Measurements from ENCODE around the gene GRIN3B. TPM values are rescaled to one million over a fixed set of nuclear protein-coding genes. Genes with fewer than 3 reads are reported as not detected.
A peak's percentile ranks its signal among the peaks of the same experiment; 100 is the strongest.

The GRIN3B gene
- total and polyA plus RNA-seq, 5 donors from 2014 or later: not detected

- H3K27ac ChIP-seq (ENCODE audit: insufficient read depth, low read length, poor library complexity, severe bottlenecking): no peak overlapping the region
- Mint-ChIP-seq H3K4me1 (peaks cover 5 to 34% (median 19%) of the 10 kb centered on the region in 4 donors), H3K27me3 (no peaks in the 10 kb centered on the region), H3K9me3 (peaks cover 0 to 3% (median 0%) of the 10 kb centered on the region in 7 donors), H3K27ac (peak overlapping the region in 2 of 3 donors; percentile 51 to 61), H3K4me3 (no peak overlapping the region), H3K36me3 (peaks cover 15% of the 10 kb centered on the region)
- no peaks in the 10 kb centered on the region for H3K9me3 ChIP-seq (ENCODE audit: control insufficient read depth in 2 of 2, low read length in 2 of 2)
- peaks cover 2% of the 10 kb centered on the region for H3K36me3 ChIP-seq (ENCODE audit: control insufficient read depth, insufficient read depth, low read length)
- no peak overlapping the region for H3K4me3 ChIP-seq (ENCODE audit: low read depth, low read length)
- H3K27me3 ChIP-seq (ENCODE audit: control insufficient read depth, insufficient read depth, low read length): no peaks in the 10 kb centered on the region
- no peak for ATAC-seq (ENCODE audit: low read depth in 2 of 2)
- DNase-seq: no peak
- peaks cover 12% of the 10 kb centered on the region for H3K4me1 ChIP-seq (ENCODE audit: control insufficient read depth, insufficient read depth, low read length, poor library complexity, severe bottlenecking)
These were observed 55.8 kb downstream of the GRIN3B start for GRCh38 chr19:1055886-1056620.

- H3K27me3 ChIP-seq (ENCODE audit: control insufficient read depth, insufficient read depth, low read length): no peaks in the 10 kb centered on the region
- Mint-ChIP-seq H3K9me3 (peaks cover 0 to 3% (median 0%) of the 10 kb centered on the region in 7 donors), H3K4me3 (peak overlapping the region in 2 of 4 donors; percentile 60 to 68), H3K36me3 (peaks cover 15% of the 10 kb centered on the region), H3K4me1 (peaks cover 5 to 31% (median 18%) of the 10 kb centered on the region in 4 donors), H3K27ac (peak overlapping the region; percentile 61 to 87 (median 67)), H3K27me3 (no peaks in the 10 kb centered on the region)
- H3K36me3 ChIP-seq (ENCODE audit: control insufficient read depth, insufficient read depth, low read length): peaks cover 2% of the 10 kb centered on the region
- ATAC-seq (ENCODE audit: low read depth in 2 of 2) (peak; percentile 84 to 85), DNase-seq (peak in 2 of 3 donors; percentile 65 to 77)
- H3K4me1 ChIP-seq (ENCODE audit: control insufficient read depth, insufficient read depth, low read length, poor library complexity, severe bottlenecking): peaks cover 12% of the 10 kb centered on the region
- peak overlapping the region; percentile 6 for H3K27ac ChIP-seq (ENCODE audit: insufficient read depth, low read length, poor library complexity, severe bottlenecking)
- H3K4me3 ChIP-seq (ENCODE audit: low read depth, low read length): no peak overlapping the region
- no peaks in the 10 kb centered on the region for H3K9me3 ChIP-seq (ENCODE audit: control insufficient read depth in 2 of 2, low read length in 2 of 2)
These were observed 57.1 kb downstream of the GRIN3B start for GRCh38 chr19:1057176-1057855.

GRCh38 chr19:1058112-1058511 lies 57.9 kb downstream of the GRIN3B start:
- H3K27ac ChIP-seq (ENCODE audit: insufficient read depth, low read length, poor library complexity, severe bottlenecking): peak overlapping the region; percentile 6
- no peaks in the 10 kb centered on the region for H3K27me3 ChIP-seq (ENCODE audit: control insufficient read depth, insufficient read depth, low read length)
- peaks cover 0 to 3% (median 0%) of the 10 kb centered on the region in 7 donors for H3K9me3 Mint-ChIP-seq
- H3K36me3 Mint-ChIP-seq: peaks cover 15% of the 10 kb centered on the region
- H3K4me1 ChIP-seq (ENCODE audit: control insufficient read depth, insufficient read depth, low read length, poor library complexity, severe bottlenecking): peaks cover 12% of the 10 kb centered on the region
- no peaks in the 10 kb centered on the region for H3K9me3 ChIP-seq (ENCODE audit: control insufficient read depth in 2 of 2, low read length in 2 of 2)
- H3K4me3 ChIP-seq (ENCODE audit: low read depth, low read length): no peak overlapping the region
- H3K27ac Mint-ChIP-seq: peak overlapping the region; percentile 25 to 79 (median 61)
- H3K4me3 Mint-ChIP-seq: peak overlapping the region in 2 of 4 donors; percentile 33 to 43
- peaks cover 2% of the 10 kb centered on the region for H3K36me3 ChIP-seq (ENCODE audit: control insufficient read depth, insufficient read depth, low read length)
- ATAC-seq (ENCODE audit: low read depth in 2 of 2): peak; percentile 37 to 41
- no peaks in the 10 kb centered on the region for H3K27me3 Mint-ChIP-seq
- H3K4me1 Mint-ChIP-seq: peaks cover 5 to 26% (median 17%) of the 10 kb centered on the region in 4 donors
- peak in 1 of 3 donors; percentile 51 for DNase-seq

Other genes starting within 250 kb of the GRIN3B start
- not detected for gene MISP, start 249.3 kb upstream of the GRIN3B start, total RNA-seq
- gene MISP, start 249.3 kb upstream of the GRIN3B start, polyA plus RNA-seq: not detected
- 308 TPM for gene PTBP1, start 203.0 kb upstream of the GRIN3B start, total RNA-seq
- 100 to 1,000 TPM; 108 to 132 (median 126) TPM for gene PTBP1, start 203.0 kb upstream of the GRIN3B start, polyA plus RNA-seq
- not detected for gene PLPPR3, start 178.5 kb upstream of the GRIN3B start, total RNA-seq
- gene PLPPR3, start 178.5 kb upstream of the GRIN3B start, polyA plus RNA-seq: not detected
- gene AZU1, start 172.6 kb upstream of the GRIN3B start, total RNA-seq: 0.59 TPM
- not detected for gene AZU1, start 172.6 kb upstream of the GRIN3B start, polyA plus RNA-seq
- not detected for gene PRTN3, start 159.4 kb upstream of the GRIN3B start, total RNA-seq
- gene PRTN3, start 159.4 kb upstream of the GRIN3B start, polyA plus RNA-seq: not detected
- gene ELANE, start 148.1 kb upstream of the GRIN3B start, total RNA-seq: not detected
- not detected for gene ELANE, start 148.1 kb upstream of the GRIN3B start, polyA plus RNA-seq
- gene CFD, start 140.8 kb upstream of the GRIN3B start, total RNA-seq: 1.9 TPM
- 1 to 10 TPM; 2.0 to 6.4 (median 2.5) TPM for gene CFD, start 140.8 kb upstream of the GRIN3B start, polyA plus RNA-seq
- gene MED16, start 107.2 kb upstream of the GRIN3B start, total RNA-seq: 71.5 TPM
- gene MED16, start 107.2 kb upstream of the GRIN3B start, polyA plus RNA-seq: 10 to 100 TPM; 61.9 to 91.7 (median 81.4) TPM
- not detected for gene RNU6-9, start 106.9 kb upstream of the GRIN3B start, total RNA-seq
- not detected for gene RNU6-9, start 106.9 kb upstream of the GRIN3B start, polyA plus RNA-seq
- gene R3HDM4, start 87.2 kb upstream of the GRIN3B start, total RNA-seq: 266 TPM
- 100 to 1,000 TPM; 249 to 283 (median 267) TPM for gene R3HDM4, start 87.2 kb upstream of the GRIN3B start, polyA plus RNA-seq
- gene KISS1R, start 83.1 kb upstream of the GRIN3B start, total RNA-seq: 0.86 TPM
- 1 to 10 TPM in 1 of 4 donors, under 1 TPM in 2, not detected in 1; 0.21 to 1.2 (median 0.48) TPM for gene KISS1R, start 83.1 kb upstream of the GRIN3B start, polyA plus RNA-seq
- 14.4 TPM for gene ARID3A, start 74.4 kb upstream of the GRIN3B start, total RNA-seq
- gene ARID3A, start 74.4 kb upstream of the GRIN3B start, polyA plus RNA-seq: 1 to 10 TPM in 2 of 4 donors, under 1 TPM in 2; 0.63 to 1.4 (median 0.99) TPM
- 23.8 TPM for gene WDR18, start 16.1 kb upstream of the GRIN3B start, total RNA-seq
- 10 to 100 TPM; 55.4 to 71.1 (median 64.9) TPM for gene WDR18, start 16.1 kb upstream of the GRIN3B start, polyA plus RNA-seq
- gene TMEM259, start 20.7 kb downstream of the GRIN3B start, total RNA-seq: 339 TPM
- 10 to 100 TPM; 51.6 to 67.1 (median 54.2) TPM for gene TMEM259, start 20.7 kb downstream of the GRIN3B start, polyA plus RNA-seq
- gene RNU6-2, start 21.1 kb downstream of the GRIN3B start, total RNA-seq: not detected
- gene RNU6-2, start 21.1 kb downstream of the GRIN3B start, polyA plus RNA-seq: not detected
- 397 TPM for gene CNN2, start 26.2 kb downstream of the GRIN3B start, total RNA-seq
- 100 to 1,000 TPM; 378 to 426 (median 401) TPM for gene CNN2, start 26.2 kb downstream of the GRIN3B start, polyA plus RNA-seq
- gene ABCA7, start 39.7 kb downstream of the GRIN3B start, total RNA-seq: 161 TPM
- 10 to 100 TPM in 1 of 4 donors, 1 to 10 TPM in 3; 3.4 to 13.3 (median 6.9) TPM for gene ABCA7, start 39.7 kb downstream of the GRIN3B start, polyA plus RNA-seq
- 756 TPM for gene ARHGAP45, start 66.7 kb downstream of the GRIN3B start, total RNA-seq
- gene ARHGAP45, start 66.7 kb downstream of the GRIN3B start, polyA plus RNA-seq: 100 to 1,000 TPM; 258 to 297 (median 277) TPM
- 72.4 TPM for gene POLR2E, start 95.0 kb downstream of the GRIN3B start, total RNA-seq
- gene POLR2E, start 95.0 kb downstream of the GRIN3B start, polyA plus RNA-seq: 100 to 1,000 TPM; 120 to 145 (median 133) TPM
- gene GPX4, start 103.6 kb downstream of the GRIN3B start, total RNA-seq: 112 TPM
- 100 to 1,000 TPM; 318 to 406 (median 354) TPM for gene GPX4, start 103.6 kb downstream of the GRIN3B start, polyA plus RNA-seq
- gene SBNO2, start 173.8 kb downstream of the GRIN3B start, total RNA-seq: 139 TPM
- 1 to 10 TPM; 2.0 to 5.1 (median 2.7) TPM for gene SBNO2, start 173.8 kb downstream of the GRIN3B start, polyA plus RNA-seq
- gene STK11, start 205.4 kb downstream of the GRIN3B start, total RNA-seq: 71.4 TPM
- 10 to 100 TPM; 11.9 to 23.0 (median 17.4) TPM for gene STK11, start 205.4 kb downstream of the GRIN3B start, polyA plus RNA-seq
- 0.12 TPM for gene CBARP, start 237.6 kb downstream of the GRIN3B start, total RNA-seq
- gene CBARP, start 237.6 kb downstream of the GRIN3B start, polyA plus RNA-seq: not detected
- gene ATP5F1D, start 241.3 kb downstream of the GRIN3B start, total RNA-seq: 124 TPM
- gene ATP5F1D, start 241.3 kb downstream of the GRIN3B start, polyA plus RNA-seq: 100 to 1,000 TPM; 208 to 236 (median 223) TPM
- gene MIDN, start 248.2 kb downstream of the GRIN3B start, total RNA-seq: 126 TPM
- gene MIDN, start 248.2 kb downstream of the GRIN3B start, polyA plus RNA-seq: 1 to 10 TPM; 1.4 to 3.4 (median 1.8) TPM